Endothelial cell of hepatic sinusoid (primary cell): ENCODE measurements around the gene GATAD2A.

Experiments
- in situ Hi-C: cut with HindIII; loops from 2 replicates; pipeline ENCODE4 v1.10.0; 2017; ENCODE audit warnings: low sequenced_read_pairs

The GATAD2A gene

GRCh38 chr19:19502808-19503602 is 97.5 kb downstream of the GATAD2A start:
- in situ Hi-C loops = loop anchor here (10.0 kb wide), 1 partner anchor 168 kb away; no protein-coding TSS in a partner anchor

DNA sequence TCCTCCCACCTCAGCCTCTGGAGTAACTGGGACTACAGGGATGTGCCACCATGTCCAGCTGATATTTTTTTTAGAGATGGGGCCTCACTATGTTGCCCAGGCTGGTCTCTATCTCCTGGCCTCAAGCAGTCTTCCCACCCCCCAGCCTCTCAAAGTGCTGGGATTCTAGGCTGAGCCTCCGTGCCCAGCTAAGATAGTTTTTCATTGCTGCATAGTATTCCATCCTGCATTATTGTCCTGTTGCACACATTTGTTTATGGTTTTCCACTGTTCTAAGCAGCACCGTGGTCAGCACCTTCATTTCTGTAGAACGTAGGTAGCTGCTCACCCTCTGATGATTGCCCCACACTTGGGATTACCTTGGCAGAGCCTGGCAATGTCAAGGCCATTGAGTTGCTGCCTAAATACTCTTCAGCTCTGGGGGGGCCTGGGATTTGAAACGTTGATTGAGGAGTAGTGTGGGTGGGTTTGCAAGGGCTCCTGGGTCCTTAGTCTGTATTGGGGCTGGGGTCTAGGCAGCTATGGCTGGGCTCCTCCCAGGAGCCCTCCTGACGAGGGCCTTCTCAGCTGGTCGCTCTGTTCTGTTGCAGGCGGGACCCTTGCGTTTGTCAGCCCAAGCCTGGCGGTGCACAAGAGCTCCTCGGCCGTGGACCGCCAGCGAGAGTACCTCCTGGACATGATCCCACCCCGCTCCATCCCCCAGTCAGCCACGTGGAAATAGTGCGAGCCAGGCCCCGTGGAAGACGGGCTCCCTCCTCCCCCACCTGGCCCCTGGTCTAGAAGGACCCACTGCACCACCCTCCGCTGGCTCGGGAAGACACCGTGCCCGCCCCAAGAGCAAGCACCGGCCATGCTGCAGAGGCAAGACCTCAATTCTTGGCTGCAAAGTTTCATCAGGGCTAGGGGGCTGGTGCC is 99.5 kb downstream of the GATAD2A start:
- in situ Hi-C loops = loop anchor here (10.0 kb wide), 1 partner anchor 170 kb away; no protein-coding TSS in a partner anchor

GRCh38 chr19:19505669-19506326 is 100.3 kb downstream of the GATAD2A start:
- in situ Hi-C loops = loop anchor here (10.0 kb wide), 1 partner anchor 171 kb away; no protein-coding TSS in a partner anchor

DNA sequence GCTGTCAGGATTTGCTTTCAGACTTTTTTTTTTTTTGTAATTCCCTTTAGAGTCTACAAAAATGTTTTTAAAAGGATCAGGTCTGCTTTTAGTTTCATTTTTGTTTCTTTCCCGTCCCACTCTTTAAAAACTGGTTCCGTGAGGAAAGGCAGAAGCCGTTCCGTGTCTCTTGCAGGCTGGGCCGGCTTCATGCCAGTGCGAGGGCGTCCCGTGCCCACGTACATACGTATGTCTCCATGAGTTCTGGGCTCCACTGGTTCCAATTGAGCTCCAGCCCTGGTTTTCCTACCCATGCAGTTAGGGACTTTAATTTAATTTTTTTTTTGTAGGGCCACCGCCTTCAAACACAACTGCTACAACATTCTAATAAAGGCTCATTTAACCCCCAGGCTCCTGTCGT is 101.1 kb downstream of the GATAD2A start:
- in situ Hi-C loops = loop anchor here (10.0 kb wide), 1 partner anchor 172 kb away; no protein-coding TSS in a partner anchor

DNA sequence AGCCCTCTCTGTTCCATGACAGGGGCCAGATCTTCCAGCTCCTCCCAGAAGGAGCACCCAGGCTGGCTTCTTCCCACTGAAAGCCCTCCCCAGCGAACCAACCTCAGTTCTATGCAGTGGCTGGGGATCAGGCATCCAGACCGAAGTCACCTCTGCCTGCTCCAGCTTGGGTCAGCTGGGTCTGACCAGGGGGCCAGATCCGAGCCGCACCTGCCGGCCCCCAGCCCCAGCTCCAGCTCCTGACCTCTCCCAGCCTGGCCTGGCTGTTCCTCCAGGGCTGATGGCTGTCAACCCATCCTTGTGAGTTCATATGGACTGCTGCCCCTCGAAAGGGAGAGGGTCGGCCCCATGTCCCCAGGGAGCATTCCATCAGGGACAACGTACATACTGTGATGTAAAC is 101.9 kb downstream of the GATAD2A start:
- in situ Hi-C loops = loop anchor here (10.0 kb wide), 1 partner anchor 173 kb away; no protein-coding TSS in a partner anchor

DNA sequence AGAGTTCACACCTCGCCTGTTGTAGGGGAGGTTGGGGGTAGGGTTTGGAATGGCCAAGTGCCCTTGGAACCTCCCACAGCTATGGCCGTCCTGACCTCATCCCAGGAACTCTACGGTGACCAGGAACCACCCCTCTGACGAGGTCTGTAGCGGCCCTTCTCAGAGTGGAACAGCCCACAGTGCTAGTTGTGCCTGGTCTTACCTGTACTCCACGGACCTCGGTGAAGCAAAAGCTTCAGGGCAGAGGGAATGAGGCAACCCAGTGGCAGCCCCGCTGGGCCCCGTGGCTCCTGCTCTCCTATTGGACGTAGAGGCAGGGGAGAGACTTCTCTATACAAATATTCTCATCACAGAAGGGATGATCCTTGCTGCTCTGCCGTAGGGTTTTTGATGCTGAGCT is 102.7 kb downstream of the GATAD2A start:
- in situ Hi-C loops = loop anchor here (10.0 kb wide), 1 partner anchor 173 kb away; no protein-coding TSS in a partner anchor

- in situ Hi-C loops = no loop called here
Measured at GRCh38 chr19:19510432-19510831, 105.0 kb downstream of the GATAD2A start.

DNA sequence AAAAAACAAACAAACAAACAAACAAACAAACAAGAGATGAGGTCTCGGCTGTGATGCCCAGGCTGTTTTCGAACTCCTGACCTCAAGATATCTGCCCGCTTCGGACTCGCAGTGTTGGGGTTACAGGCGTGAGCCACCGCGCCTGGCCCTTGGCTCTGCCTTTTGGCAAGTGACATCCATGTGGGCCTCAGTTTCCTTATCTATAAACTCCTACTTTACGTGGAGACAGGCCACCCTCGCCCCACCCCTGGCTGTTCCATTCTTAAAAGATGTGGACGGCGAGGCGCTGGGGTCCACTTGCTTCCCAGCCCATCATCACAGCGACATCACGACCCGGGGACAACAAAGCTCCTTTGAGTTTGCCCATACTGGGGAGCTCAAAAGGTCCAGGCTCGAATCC is 108.2 kb downstream of the GATAD2A start:
- in situ Hi-C loops = no loop called here

DNA sequence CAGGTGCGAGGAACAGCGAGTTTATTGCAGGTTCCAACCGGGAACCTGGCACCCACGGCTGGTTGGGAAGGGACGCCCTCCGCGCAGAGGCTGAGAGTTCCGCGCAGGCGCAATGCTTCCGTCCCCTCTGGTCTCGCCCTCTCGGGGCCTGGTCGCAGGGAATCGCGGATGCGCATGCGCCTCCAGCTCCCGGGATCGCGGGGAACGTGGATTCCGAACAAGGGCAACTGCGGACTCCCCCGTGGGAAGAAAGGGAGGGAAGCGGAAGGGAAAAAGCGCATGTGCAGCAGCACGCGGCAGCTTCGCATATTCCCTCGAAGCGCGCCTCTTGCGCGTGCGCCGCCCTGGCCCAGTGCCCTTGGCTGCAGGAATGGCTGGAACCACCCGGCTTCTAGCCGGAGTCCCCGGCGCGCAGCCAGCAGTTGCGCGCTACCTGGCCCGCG is 108.8 kb downstream of the GATAD2A start:
- in situ Hi-C loops = no loop called here

DNA sequence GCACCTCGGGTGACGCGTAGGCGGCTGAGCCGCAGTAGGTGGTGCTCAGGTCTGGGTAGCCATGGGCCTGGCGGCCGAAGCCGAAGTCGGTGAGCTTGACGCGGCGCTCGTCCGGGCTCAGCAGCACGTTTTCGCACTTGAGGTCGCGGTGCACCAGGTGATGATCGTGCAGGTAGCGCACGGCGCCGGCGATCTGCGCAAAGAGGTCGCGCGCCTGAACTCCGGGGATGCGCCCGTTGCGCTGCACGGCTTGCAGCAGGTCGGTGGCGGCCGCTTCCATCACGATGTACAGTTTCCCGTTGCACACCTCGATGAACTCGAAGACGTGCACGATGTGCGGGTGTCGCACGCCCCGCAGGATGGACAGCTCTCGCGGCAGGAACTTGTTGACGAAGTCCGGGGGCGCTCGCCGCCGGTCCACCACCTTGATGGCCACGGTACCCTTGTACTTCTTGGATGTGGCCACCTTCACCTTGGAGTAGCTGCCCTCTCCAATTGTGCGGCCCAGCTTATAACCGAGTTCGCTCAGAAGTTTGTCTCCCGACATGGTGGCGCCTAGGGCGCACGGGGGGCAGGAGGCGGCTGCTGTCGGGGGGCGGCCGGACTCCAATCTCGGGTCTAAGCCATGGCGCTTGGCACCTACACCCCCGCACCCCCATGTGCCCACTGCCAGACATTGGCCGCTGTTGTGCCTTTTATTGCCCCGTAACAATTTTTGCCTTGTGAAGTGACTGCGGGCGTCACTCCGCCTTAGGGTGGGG is 109.6 kb downstream of the GATAD2A start, which contains the start of gene TSSK6:
Gene TSSK6, minus strand, starts transcription at position 668 of the 761 bp plus-strand sequence. Its CDS starts 121 bp downstream, at position 547.
- in situ Hi-C loops = no loop called here

- in situ Hi-C loops = no loop called here
Measured at GRCh38 chr19:19515642-19516519, 110.4 kb downstream of the GATAD2A start, which contains the start of gene NDUFA13. TSS of gene NDUFA13 (plus strand) at chr19:19516225. CDS start at chr19:19516239, 14 bp downstream.

GRCh38 chr19:19517235-19517619 is 111.8 kb downstream of the GATAD2A start:
- in situ Hi-C loops = no loop called here

DNA sequence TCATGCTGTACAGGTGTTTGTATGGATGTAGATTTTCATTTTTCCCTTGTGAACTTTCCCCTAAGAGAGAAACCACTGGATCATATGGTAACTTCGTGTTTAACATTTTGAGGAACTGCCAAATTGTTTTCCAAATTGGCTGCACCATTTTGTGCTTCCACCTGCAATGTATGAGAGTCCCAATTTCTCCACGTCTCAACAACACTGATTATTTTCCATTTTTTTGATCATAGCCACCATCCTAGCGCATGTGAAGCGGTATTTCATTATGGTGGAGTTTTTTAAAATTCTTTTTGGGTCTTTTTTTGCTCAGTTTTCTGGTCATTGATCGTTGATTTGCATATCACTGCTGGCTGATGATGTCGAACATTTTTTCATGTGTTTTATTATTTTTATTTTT is 115.5 kb downstream of the GATAD2A start:
- in situ Hi-C loops = no loop called here

- in situ Hi-C loops = no loop called here
Measured at GRCh38 chr19:19523177-19523576, 117.7 kb downstream of the GATAD2A start.

DNA sequence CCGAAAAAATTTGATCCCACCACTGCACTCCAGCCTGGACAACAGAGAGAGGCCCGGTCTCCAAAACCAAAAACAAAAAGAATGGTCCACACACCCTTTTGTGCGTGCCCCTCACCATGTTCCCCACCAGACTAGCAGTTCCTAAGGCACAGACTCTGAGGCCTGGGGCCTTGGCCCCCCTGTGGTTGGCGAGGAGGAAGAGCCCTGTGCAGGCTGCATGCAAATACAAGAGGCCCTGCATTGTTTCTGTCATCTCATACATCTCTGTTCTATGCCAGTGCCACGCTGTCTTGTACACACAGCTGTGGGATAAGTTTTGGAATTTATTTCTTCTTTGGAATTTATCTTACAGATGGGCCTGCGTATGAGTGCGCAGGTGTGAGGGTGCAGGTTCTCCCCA is 118.6 kb downstream of the GATAD2A start:
- in situ Hi-C loops = no loop called here

- in situ Hi-C loops = no loop called here
Measured at GRCh38 chr19:19525611-19526380, 120.3 kb downstream of the GATAD2A start.

GRCh38 chr19:19526581-19527370 is 121.3 kb downstream of the GATAD2A start:
- in situ Hi-C loops = no loop called here

DNA sequence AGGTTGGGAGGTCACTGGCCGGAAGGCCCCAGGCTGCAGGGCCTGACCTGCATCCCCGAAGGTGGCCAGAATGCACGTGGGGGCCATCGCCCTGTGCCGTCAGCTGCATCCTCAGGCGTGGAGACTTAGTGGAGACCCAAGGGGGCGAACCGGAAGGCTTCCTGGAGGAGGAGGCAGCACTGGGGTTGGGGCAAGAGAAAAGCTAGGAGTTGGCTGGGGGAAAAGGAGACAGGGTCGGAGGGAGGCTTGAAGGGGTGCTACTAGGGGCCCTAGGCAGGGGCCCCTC is 121.8 kb downstream of the GATAD2A start:
- in situ Hi-C loops = no loop called here
